IPS-18c (cell line): ENCODE data around the gene TMEM178A.
A peak's percentile ranks its signal among the peaks of the same experiment; 100 is the strongest.
"Not testable (repeated sequence)": the region's sequence is repeated elsewhere in the genome, so short reads cannot be mapped to it uniquely, and the experiment has no call there.

Source experiments
- H3K4me3 ChIP-seq: 2 replicates; pipeline ENCODE4 v1.7.0; 2013; ENCODE audit warnings: low read depth, mild to moderate bottlenecking, low read length, moderate library complexity; ENCODE audit not compliant: insufficient read depth
- H3K9me3 ChIP-seq: one replicate; pipeline ENCODE4 v1.6.1; 2013; ENCODE audit warnings: mild to moderate bottlenecking, low read length, moderate library complexity; ENCODE audit not compliant: control insufficient read depth, insufficient read depth

Gene TMEM178A

DNA sequence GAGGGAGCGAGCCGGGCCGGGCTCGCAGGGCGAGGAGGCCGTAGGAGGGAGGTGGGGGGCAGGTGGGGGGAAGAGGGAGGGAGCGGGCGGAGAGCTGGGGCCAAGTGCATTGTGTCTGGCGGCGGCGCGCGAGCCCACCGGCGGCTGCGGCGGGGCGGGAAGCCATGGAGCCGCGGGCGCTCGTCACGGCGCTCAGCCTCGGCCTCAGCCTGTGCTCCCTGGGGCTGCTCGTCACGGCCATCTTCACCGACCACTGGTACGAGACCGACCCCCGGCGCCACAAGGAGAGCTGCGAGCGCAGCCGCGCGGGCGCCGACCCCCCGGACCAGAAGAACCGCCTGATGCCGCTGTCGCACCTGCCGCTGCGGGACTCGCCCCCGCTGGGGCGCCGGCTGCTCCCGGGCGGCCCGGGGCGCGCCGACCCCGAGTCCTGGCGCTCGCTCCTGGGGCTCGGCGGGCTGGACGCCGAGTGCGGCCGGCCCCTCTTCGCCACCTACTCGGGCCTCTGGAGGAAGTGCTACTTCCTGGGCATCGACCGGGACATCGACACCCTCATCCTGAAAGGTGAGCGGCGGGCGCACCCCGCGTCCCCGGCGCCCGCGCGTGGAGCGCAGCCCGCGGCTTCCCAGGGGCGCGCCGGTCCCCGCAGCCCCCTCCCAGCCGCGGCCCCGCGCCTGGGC is at the start of gene TMEM178A:
Gene TMEM178A (plus strand): TSS at position 107 of the 680 bp plus-strand sequence. CDS start 58 bp downstream, at position 165.
- Histone ChIP-seq H3K4me3 (peak within 1 kb of the TSS; percentile 76), H3K9me3 (no peaks in the 10 kb centered on the region)

GRCh38 chr2:39618236-39618635 is 47.5 kb upstream of the TMEM178A start:
- no peak overlapping the region for H3K4me3 ChIP-seq
- H3K9me3 ChIP-seq: no peaks in the 10 kb centered on the region

DNA sequence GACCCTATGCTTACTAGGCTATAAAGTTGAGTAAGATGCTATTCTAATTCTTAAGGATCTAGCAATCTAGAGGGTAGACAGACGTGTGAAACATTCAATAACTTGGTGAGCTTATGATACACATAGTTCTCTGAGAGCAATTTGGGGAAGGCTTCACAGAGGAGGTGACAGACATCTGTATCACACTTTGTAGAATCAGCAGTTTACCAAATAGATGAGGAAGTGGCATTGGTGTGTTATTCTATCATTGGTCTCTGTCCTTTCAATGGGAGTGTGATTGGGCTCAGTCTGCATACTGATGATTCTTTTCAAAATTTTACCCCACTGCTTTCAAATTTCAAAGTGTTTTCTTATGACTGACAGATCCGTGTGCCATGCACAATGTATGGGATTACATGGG is 47.0 kb upstream of the TMEM178A start:
- H3K9me3 ChIP-seq: no peaks in the 10 kb centered on the region
- no peak overlapping the region for H3K4me3 ChIP-seq

DNA sequence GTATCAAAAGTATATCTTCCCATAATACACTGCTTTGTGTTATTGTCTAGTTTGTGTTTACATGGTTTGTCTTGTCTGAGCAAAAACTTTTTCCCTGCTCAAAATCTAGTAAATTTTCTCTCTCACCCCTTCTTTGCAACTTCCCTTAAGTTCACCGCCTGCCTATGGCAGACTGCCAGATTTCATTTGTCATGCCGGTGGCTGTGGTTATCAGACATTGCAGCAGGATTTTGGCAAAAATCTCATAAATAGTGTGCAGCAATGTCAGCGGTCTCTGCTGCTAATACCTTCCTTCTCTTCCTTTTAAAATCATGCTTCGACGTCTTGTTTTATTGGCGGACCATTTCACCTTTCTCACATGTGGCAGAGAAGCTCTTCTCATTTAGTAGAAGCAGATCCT is 45.6 kb upstream of the TMEM178A start:
- H3K4me3 ChIP-seq: no peak overlapping the region

GRCh38 chr2:39621596-39621995 is 44.1 kb upstream of the TMEM178A start:
- Histone ChIP-seq H3K4me3 (no peak overlapping the region), H3K9me3 (no peaks in the 10 kb centered on the region)

More for the DNA sequence above, 45.6 kb upstream of the TMEM178A start:
- H3K9me3 ChIP-seq: no peaks in the 10 kb centered on the region

- Histone ChIP-seq H3K9me3 (no peaks in the 10 kb centered on the region), H3K4me3 (no peak overlapping the region)
Observed at GRCh38 chr2:39622860-39623259, 42.9 kb upstream of the TMEM178A start.

GRCh38 chr2:39623917-39624316 is 41.8 kb upstream of the TMEM178A start:
- Histone ChIP-seq H3K9me3 (no peaks in the 10 kb centered on the region), H3K4me3 (no peak overlapping the region)

DNA sequence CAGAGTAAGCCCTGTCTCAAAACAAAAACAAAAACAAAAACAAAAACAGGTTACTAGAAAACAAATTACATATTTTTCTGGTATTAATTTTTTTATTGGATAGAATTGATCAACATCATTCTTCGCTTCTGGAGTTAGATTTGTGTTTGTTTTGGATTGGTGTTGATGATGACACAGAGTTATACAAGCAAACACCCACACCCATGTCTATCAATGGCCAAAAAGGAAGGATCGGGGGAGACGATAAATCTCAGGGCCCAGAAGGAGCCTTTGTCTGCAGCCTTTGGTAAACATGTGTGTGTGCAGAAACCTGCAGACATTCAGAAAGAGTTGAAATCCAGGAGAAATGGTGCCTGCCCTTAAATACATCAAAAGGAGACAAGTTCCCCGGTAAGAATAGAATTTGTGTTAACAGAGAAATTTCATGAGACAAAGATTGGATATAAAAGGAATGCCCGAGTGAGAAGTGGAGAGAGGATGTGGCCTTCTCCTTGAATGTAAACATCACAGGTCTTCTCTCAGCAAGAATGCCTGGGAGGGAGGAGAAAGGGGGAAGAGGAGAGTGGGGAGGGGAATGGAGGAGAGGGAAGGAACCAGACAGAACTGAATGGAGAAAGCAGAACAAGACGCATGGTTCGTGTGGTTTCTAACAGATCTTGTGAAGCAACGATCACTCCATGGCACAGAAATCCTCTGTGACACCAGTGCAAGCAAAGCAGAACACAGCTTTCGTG is 40.4 kb upstream of the TMEM178A start:
- no peaks in the 10 kb centered on the region for H3K9me3 ChIP-seq

GRCh38 chr2:39625927-39626270 is 39.8 kb upstream of the TMEM178A start:
- Histone ChIP-seq H3K4me3 (no peak overlapping the region), H3K9me3 (no peaks in the 10 kb centered on the region)

More for the DNA sequence above, 40.4 kb upstream of the TMEM178A start:
- H3K4me3 ChIP-seq: no peak overlapping the region

DNA sequence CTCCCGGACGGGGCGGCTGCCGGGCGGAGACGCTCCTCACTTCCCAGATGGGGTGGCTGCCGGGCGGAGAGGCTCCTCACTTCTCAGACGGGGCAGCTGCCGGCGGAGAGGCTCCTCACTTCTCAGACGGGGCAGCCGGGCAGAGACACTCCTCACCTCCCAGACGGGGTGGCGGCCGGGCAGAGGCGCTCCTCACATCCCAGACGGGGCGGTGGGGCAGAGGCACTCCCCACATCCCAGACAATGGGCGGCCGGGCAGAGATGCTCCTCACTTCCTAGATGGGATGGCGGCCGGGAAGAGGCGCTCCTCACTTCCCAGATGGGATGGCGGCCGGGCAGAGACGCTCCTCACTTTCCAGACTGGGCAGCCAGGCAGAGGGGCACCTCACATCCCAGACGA is 37.4 kb upstream of the TMEM178A start:
- not testable (repeated sequence) for H3K4me3 ChIP-seq, H3K9me3 ChIP-seq

DNA sequence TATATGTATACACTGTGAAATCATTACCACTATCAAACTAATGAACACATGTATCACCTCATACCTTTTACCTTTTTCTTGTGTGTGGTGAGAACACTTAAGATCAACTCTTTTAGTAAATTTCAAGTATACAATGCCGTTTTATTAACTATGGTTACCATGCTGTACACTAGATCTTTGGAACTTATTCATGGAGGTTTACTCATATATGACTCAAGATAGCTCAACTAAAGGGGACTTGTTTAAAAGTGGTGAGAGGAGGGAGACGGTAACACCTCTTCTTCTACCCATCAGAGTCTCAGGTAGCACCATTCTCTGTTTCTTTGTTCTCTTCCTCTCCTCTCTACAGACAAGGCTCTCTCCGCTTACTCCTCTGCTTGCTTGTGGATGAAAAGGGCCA is 36.1 kb upstream of the TMEM178A start:
- no peak overlapping the region for H3K4me3 ChIP-seq
- no peaks in the 10 kb centered on the region for H3K9me3 ChIP-seq

GRCh38 chr2:39631256-39631655 is 34.5 kb upstream of the TMEM178A start:
- Histone ChIP-seq H3K4me3 (no peak overlapping the region), H3K9me3 (no peaks in the 10 kb centered on the region)

GRCh38 chr2:39631718-39632117 is 34.0 kb upstream of the TMEM178A start:
- Histone ChIP-seq H3K9me3 (no peaks in the 10 kb centered on the region), H3K4me3 (no peak overlapping the region)

- Histone ChIP-seq H3K4me3 (no peak overlapping the region), H3K9me3 (no peaks in the 10 kb centered on the region)
Observed at GRCh38 chr2:39632876-39633275, 32.8 kb upstream of the TMEM178A start.

- no peaks in the 10 kb centered on the region for H3K9me3 ChIP-seq
- H3K4me3 ChIP-seq: no peak overlapping the region
Observed at GRCh38 chr2:39636306-39636705, 29.4 kb upstream of the TMEM178A start.

GRCh38 chr2:39638581-39638980 is 27.1 kb upstream of the TMEM178A start:
- Histone ChIP-seq H3K4me3 (no peak overlapping the region), H3K9me3 (no peaks in the 10 kb centered on the region)

DNA sequence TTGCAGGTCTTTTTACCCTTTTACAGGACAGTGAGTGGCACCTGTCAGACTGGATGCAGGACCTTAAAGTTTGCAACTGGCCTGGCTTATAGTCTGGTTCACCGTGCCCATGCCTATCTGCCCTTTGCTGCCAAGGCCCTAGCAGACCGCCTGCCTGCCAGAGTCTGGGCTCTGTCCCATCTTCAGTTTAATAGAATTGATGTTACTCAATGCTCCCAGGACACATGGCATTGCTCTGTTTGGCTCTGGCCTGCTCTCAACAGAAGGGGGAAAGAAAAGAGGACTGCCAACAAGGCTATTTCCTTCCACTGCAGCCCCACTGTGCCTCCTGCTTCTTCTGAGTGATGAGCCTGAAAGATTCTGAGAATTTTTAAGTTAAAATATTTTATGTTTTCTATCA is 25.6 kb upstream of the TMEM178A start:
- Histone ChIP-seq H3K4me3 (no peak overlapping the region), H3K9me3 (no peaks in the 10 kb centered on the region)

GRCh38 chr2:39640681-39641080 is 25.0 kb upstream of the TMEM178A start:
- Histone ChIP-seq H3K4me3 (no peak overlapping the region), H3K9me3 (no peaks in the 10 kb centered on the region)

DNA sequence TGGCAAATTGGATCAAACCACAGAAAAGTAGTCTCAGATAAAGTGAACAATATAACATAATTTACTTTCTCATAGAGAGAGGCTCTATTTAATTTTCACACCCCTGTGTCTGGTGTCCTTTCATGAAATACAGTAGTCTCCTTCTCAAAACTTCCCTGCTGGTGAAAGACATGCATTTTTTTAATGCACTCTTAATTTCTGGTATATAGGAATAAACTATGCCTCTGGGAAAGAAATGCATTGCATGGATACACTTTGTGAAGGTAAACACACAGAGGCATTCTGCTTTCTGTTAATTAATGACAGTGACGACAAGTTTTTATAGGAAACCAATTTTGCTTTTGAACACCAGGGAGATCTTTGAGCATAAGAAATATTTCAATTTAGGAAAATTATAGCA is 24.1 kb upstream of the TMEM178A start:
- no peaks in the 10 kb centered on the region for H3K9me3 ChIP-seq
- H3K4me3 ChIP-seq: no peak overlapping the region
